NCI-H2227 (cell line): ENCODE measurements around the gene STX7.

ENCODE experiments used
- DNase-seq: peaks from one replicate; lab custom pipeline; 2025; ENCODE audit not compliant: unreplicated experiment; lab: John Stamatoyannopoulos, UW

STX7 gene

GRCh38 chr6:132506869-132507808 is 5.8 kb downstream of the STX7 start:
- no peak for DNase-seq

DNA sequence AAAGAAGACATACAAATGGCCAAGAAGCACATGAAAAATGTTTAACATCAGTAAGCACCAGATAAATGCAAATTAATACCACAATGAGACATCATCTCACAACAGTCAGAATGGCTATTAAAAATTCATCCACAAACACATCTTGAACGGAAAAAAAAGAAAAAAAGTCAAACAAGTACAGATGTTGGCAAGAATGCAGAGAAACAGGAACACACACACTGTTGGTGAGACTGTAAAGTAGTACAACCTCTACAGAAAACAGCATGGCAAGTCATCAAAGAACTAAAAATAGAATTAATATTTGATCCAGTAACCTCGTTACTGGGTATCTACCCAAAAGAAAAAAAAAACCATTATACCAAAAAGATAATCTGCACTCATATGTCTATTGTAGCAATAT is 6.5 kb downstream of the STX7 start:
- no peak for DNase-seq

DNA sequence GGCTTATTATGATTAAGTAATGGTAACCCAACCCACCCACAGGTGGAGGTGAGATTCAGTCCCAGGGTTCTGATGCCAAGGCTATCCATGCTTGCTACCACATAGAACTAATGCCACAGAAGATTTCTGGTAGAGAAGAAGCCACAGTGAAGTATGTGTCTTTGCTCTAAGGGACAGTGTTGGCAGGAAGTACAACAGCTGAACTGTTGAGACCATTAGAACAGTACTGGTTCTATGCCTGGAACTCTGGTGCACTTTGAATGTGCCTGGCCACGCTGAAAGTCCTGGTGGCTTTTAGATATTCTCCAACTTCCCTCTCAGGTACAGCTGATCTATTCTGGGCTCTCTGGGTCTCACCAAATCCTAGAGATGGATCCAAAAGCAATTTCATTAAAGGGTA is 7.8 kb downstream of the STX7 start:
- no peak for DNase-seq

DNA sequence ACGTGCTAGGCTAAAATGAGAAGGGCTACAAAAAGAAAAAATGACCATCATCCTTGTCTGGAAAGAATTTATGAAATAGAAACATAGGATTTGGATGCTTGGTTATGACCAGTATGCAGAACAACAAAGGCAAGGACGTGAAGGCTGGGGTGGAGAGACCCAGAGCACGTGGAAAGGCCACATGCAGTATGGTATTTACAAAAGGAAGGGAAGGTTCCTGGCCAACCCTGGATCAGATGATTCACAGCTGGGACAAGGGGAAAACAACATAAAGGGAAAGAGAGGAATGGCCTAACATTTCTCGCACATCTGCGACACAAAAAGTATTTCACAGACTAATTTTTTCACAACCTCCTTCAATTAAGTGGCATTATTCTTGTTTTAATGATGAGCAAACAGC is 8.2 kb downstream of the STX7 start:
- no peak for DNase-seq

GRCh38 chr6:132499757-132500156 is 13.2 kb downstream of the STX7 start:
- DNase-seq = no peak

GRCh38 chr6:132498638-132499037 is 14.3 kb downstream of the STX7 start:
- DNase-seq = no peak

DNA sequence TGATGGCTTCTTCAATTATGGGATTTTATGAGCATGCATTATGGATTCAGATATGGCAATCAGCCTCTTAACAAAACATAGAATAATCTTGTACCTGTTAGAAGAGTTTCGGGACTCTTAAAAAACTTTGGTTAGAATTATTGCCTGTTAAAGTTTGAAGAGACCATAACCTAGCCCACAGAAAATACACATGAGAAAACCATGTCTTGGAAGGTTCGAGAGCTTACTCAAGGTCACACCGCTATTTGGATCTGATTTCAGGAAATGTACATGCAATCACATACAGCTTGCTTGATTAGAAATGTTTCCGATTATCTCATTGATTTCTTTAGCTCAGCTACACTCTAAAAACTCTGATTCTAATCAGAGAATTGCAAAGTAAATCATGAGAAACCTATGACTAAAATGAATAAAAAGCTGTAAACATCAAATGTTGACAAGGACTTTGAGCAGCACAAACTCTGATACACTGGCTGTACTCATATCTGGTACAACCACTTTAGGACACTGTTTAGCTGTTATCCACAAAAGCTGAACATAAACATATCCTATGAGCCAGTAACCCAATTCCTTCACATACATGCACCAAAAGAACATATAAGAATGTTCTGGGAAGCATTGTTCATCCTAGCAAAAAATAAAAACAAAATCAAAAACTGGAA is 16.3 kb downstream of the STX7 start:
- no peak for DNase-seq

DNA sequence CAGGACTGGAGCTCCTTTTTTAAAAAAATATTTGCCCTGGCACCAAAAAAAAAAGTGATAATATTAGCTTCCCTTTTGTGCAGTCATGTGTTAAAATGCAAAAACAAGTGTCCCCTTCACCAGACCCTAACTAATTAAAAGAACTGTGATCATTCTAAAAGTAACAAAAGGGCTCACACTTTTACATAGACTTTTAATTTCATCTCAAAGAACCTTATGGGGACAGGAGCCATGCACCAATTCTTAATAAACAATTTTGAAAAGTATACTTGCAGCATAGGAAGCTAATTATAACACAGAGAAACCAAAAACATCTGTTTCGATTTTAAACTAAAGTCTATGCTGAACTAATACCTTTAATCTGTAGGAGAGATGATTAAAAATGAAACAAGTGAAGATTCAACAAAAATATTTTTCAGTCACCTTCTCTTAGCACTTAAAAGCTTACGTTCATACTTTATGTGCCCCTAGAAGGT is 17.3 kb downstream of the STX7 start:
- DNase-seq = no peak

- no peak for DNase-seq
Observed at GRCh38 chr6:132494954-132495353, 18.0 kb downstream of the STX7 start.

DNA sequence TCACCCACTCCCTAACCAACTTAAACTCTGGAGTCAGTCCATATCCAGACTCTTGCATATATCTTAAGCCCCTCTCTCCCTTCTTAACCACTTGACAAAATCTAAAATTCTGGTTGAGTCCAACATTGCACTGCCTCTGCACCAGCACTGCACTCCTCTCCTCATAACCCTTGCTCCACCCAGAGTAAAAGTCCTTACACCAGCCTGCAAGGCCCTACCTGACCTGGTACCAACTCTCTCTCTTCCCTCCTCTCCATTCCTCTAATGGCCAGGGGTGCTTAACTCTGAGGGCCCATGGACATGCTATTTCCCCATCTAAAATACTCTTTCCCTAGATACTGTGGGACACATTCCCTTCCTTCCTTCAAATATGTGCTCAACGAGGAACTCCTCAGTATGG is 21.0 kb downstream of the STX7 start:
- DNase-seq = no peak

GRCh38 chr6:132491303-132491702 is 21.6 kb downstream of the STX7 start:
- no peak for DNase-seq

- DNase-seq = no peak
Observed at GRCh38 chr6:132490478-132491204, 22.3 kb downstream of the STX7 start.

DNA sequence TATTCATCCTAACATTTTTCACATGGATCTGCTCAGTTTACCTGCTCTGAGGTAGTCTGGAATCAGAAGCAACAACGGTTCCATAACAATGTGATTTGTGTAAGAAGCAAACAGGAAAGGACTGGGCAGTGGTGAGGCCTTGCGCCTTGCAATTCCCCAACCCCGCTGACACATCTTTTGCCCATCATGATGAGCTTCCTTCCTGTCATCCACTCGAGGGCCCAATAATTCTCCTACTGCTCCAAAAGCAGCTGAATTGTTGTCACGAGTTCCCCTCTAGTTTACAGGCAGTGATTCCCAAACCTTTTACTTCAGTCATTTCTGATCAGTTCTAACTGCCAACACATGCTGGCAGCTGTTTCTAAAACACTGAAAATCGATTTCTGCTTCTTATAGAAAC is 22.9 kb downstream of the STX7 start:
- no peak for DNase-seq

DNA sequence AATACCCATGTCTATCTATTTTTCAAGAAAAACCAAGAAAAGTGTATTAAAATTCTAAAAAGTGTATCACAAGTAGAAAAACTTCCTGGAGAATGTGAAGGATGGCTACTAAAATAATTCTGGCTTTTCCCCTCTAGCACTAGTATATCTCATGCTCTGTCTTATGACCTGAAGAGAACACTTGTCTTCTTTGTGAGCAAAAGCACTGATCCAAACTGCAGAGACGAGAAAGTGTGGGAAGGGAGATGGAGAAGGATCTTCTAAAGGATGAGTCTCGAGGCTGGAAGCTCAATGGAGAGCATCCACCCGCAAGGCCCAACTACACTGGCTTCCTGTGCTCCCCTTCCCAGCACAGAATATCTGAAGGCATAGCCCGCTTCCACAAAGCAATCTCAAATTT is 23.5 kb downstream of the STX7 start:
- no peak for DNase-seq

GRCh38 chr6:132487762-132488161 is 25.2 kb downstream of the STX7 start:
- no peak for DNase-seq

DNA sequence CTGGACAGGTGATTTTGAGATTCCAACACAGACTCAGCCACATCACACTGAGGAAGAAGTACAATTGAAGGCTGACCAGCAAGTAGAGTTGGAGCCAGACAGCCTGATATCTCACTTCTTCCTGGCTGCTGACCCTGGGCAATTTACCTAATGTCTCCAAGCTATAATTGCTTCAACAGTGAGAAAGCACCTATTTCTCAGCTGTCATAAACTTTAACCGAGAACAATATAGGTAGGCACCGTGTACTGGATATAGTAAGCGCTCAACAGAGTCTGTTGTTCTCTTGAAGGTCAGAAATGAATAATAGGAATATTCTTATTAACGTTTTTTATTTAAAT is 28.3 kb downstream of the STX7 start:
- DNase-seq = no peak

GRCh38 chr6:132483779-132484679 is 28.9 kb downstream of the STX7 start:
- peak; percentile 42 for DNase-seq

DNA sequence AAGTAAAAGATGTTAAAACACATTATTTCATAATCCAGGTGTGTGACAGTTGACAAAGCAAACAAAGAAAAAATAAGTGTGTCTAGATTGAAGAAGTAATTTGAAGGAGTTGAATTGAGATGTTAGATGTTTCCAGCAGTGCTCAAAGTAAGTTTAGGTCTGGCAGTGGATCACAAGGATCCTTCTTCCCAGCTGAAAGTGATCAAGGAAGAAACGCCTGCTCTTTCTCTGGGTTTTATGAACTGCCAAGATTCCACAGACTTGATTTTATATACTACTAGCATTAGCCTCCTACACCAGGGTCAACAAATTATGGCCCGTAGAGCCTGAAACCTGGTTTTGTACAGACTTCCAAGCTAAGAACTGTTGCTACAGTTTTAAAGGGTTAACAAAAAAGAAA is 30.3 kb downstream of the STX7 start:
- DNase-seq = no peak

DNA sequence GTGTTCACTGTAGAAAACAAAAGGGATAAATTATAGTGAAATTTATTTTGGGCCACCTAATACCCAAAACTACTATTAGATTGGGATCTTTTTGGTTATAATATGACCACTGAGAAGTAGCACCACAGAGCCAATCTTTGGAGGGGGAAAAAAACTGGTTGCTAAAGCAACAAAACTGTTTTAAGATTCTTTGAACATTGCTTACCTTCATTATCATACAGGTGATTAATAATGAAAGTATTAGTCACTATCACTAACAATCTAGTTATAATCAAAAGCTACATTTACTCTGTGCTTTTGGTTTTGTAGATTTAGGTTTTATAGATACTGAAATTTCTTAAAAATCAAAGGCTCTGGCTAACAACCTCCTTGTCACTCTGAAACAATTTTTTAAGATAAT is 31.7 kb downstream of the STX7 start:
- no peak for DNase-seq

GRCh38 chr6:132479131-132479530 is 33.8 kb downstream of the STX7 start:
- no peak for DNase-seq

DNA sequence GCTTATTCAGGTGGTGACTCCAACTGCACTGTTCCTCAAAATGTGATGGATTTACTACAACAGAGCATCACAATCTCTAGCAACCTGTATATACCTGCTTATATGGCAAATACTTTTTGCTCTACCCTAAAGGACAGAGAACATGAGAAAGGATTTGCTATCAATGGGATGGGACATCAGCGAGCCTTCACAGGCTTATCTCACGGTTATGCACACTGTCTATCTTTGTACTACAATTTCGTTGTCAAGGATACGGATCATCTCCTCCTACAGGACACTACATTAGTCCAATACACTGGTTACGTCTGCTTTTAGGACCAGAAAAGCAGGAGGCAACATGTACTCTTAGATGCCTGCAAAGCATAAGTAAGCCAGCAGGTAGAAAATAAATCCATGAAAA is 34.2 kb downstream of the STX7 start:
- no peak for DNase-seq
